GM12873 (cell line): Measurements from ENCODE around the gene GORAB.

ENCODE experiments used
- TF ChIP-seq, protein P1 (sequence below): IDR thresholded peaks from 2 replicates; pipeline ENCODE4 v1.5.1; 2012; ENCODE audit warnings: low read depth, mild to moderate bottlenecking, moderate library complexity, low read length, control low read depth; ENCODE audit not compliant: insufficient read depth; ENCODE audit errors: missing control alignments

The GORAB gene, protein sequence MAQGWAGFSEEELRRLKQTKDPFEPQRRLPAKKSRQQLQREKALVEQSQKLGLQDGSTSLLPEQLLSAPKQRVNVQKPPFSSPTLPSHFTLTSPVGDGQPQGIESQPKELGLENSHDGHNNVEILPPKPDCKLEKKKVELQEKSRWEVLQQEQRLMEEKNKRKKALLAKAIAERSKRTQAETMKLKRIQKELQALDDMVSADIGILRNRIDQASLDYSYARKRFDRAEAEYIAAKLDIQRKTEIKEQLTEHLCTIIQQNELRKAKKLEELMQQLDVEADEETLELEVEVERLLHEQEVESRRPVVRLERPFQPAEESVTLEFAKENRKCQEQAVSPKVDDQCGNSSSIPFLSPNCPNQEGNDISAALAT

GRCh38 chr1:170531758-170532657, at the start of gene GORAB:
Gene GORAB (plus strand): TSS chr1:170532166. CDS start chr1:170532224, 58 bp downstream.
- TF ChIP-seq, protein P1, sequence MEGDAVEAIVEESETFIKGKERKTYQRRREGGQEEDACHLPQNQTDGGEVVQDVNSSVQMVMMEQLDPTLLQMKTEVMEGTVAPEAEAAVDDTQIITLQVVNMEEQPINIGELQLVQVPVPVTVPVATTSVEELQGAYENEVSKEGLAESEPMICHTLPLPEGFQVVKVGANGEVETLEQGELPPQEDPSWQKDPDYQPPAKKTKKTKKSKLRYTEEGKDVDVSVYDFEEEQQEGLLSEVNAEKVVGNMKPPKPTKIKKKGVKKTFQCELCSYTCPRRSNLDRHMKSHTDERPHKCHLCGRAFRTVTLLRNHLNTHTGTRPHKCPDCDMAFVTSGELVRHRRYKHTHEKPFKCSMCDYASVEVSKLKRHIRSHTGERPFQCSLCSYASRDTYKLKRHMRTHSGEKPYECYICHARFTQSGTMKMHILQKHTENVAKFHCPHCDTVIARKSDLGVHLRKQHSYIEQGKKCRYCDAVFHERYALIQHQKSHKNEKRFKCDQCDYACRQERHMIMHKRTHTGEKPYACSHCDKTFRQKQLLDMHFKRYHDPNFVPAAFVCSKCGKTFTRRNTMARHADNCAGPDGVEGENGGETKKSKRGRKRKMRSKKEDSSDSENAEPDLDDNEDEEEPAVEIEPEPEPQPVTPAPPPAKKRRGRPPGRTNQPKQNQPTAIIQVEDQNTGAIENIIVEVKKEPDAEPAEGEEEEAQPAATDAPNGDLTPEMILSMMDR, result no peak

- TF ChIP-seq, protein P1, result no peak
These were observed 48.9 kb upstream of the GORAB start for GRCh38 chr1:170483051-170483450.

DNA sequence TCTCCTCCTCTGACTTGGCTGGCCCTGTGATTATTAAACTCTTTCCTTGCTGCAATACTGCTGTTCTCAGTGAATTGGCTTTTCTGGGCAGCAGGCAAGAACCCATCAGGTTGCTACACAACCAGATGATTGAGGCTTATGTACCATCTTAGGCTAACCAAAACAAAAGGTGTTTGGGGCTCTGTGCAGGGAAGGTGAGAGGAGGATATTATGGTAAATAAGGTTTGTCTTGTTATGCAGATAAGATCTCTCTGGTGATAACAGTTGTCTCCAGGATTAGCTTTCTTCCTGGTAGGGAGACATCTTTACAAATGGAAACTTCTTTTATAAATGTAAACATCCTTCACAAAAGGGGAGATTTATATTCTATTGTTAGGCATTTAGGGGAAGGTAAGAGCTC, 44.5 kb upstream of the GORAB start:
- TF ChIP-seq, protein P1, result no peak

GRCh38 chr1:170491291-170491690, 40.7 kb upstream of the GORAB start:
- TF ChIP-seq, protein P1, result no peak

GRCh38 chr1:170494369-170494768, 37.6 kb upstream of the GORAB start:
- TF ChIP-seq, protein P1, result no peak

DNA sequence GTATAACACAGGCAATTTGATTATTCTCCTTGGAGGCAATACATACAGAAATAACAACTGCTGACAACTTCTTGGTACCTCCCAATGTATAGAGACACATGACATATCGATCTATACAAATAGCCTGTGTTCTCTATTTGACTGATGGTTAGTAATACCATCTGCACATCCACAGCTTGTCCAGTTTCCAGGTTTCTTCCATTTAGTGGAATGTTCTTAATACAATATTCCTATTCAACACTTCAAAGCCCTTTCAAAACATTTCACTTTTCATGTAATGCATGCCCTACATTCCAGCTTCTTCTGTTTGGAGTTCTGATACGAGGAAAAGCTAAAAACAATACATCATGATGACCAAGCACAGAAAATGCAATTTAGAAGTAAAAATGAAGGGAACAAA, 37.0 kb upstream of the GORAB start:
- TF ChIP-seq, protein P1, result no peak

GRCh38 chr1:170498876-170499275, 33.1 kb upstream of the GORAB start:
- TF ChIP-seq, protein P1, result no peak
